KMS-11 (cell line): Measurements from ENCODE around the gene TBC1D10B.
"Not testable (repeated sequence)": the region's sequence is repeated elsewhere in the genome, so short reads cannot be mapped to it uniquely, and the experiment has no call there.

ENCODE experiments used
- H2AFZ ChIP-seq: fragments of 200-600 bp; sonication (generic); 2 replicates; pipeline ENCODE4 v1.6.1; 2016; ENCODE audit warnings: antibody characterized with exemption, mixed run types, low read depth
- H3K27ac ChIP-seq: fragments of 200-600 bp; sonication (generic); 2 replicates; pipeline ENCODE4 v1.6.1; 2016; ENCODE audit warnings: mild to moderate bottlenecking, mixed run types
- H3K27me3 ChIP-seq: fragments of 200-600 bp; sonication (generic); 2 replicates; pipeline ENCODE4 v1.6.1; 2017; ENCODE audit warnings: mild to moderate bottlenecking, low read depth, mixed run types, moderate library complexity; ENCODE audit not compliant: insufficient read depth
- H3K36me3 ChIP-seq: fragments of 200-600 bp; sonication (generic); 2 replicates; pipeline ENCODE4 v1.6.1; 2017; ENCODE audit warnings: mild to moderate bottlenecking, mixed run types; ENCODE audit not compliant: insufficient read depth
- H3K4me1 ChIP-seq: fragments of 200-600 bp; sonication (generic); 2 replicates; pipeline ENCODE4 v1.6.1; 2016; ENCODE audit warnings: mild to moderate bottlenecking, low read depth, mixed run types; ENCODE audit not compliant: poor library complexity, severe bottlenecking
- H3K4me2 ChIP-seq: fragments of 200-600 bp; sonication (generic); 2 replicates; pipeline ENCODE4 v1.7.0; 2016; ENCODE audit warnings: mild to moderate bottlenecking, mixed run types
- H3K4me3 ChIP-seq: fragments of 200-600 bp; sonication (generic); IDR thresholded peaks from 2 replicates; pipeline ENCODE4 v1.6.1; 2017; ENCODE audit warnings: low read depth, low read length, mixed read lengths; ENCODE audit not compliant: insufficient read depth
- H3K79me2 ChIP-seq: fragments of 200-600 bp; sonication (generic); 2 replicates; pipeline ENCODE4 v1.6.1; 2016; ENCODE audit warnings: low read depth, mixed run types; ENCODE audit not compliant: insufficient read depth
- H3K9ac ChIP-seq: fragments of 200-600 bp; sonication (generic); 2 replicates; pipeline ENCODE4 v1.6.1; 2016; ENCODE audit warnings: mild to moderate bottlenecking, mixed run types
- H4K20me1 ChIP-seq: fragments of 200-600 bp; sonication (generic); 2 replicates; pipeline ENCODE4 v1.6.1; 2016; ENCODE audit warnings: mild to moderate bottlenecking, mixed run types; ENCODE audit not compliant: insufficient read depth
- CTCF ChIP-seq: fragments of 200-600 bp; sonication (generic); conservative IDR thresholded peaks from 2 replicates; pipeline ENCODE4 v1.6.1; 2017; ENCODE audit warnings: low read depth, mild to moderate bottlenecking, antibody characterized with exemption, low read length, moderate library complexity, mixed read lengths

TBC1D10B gene

GRCh38 chr16:30349675-30350074, 20.6 kb downstream of the TBC1D10B start:
- no peak overlapping the region for H3K9ac ChIP-seq
- peak overlapping the region; percentile 90; the same call in 1 of the 2 replicates for H3K4me2 ChIP-seq
- no peaks in the 10 kb centered on the region for H4K20me1 ChIP-seq
- no peak overlapping the region for H3K4me3 ChIP-seq
- TF ChIP-seq CTCF = no peak
- peaks cover 47% of the 10 kb centered on the region for H3K4me1 ChIP-seq
- no peak overlapping the region for H2AFZ ChIP-seq
- H3K79me2 ChIP-seq = peaks cover 14% of the 10 kb centered on the region
- H3K27ac ChIP-seq = peak overlapping the region; percentile 73
- H3K36me3 ChIP-seq = no peaks in the 10 kb centered on the region
- no peaks in the 10 kb centered on the region for H3K27me3 ChIP-seq

GRCh38 chr16:30348929-30349328, 21.4 kb downstream of the TBC1D10B start:
- 0 out of 2 replicates have a peak overlapping the region, but pooled peaks have one; percentile 90 for H3K4me2 ChIP-seq
- H3K27ac ChIP-seq = peak overlapping the region; percentile 73
- H3K4me3 ChIP-seq = no peak overlapping the region
- no peak overlapping the region for H2AFZ ChIP-seq
- no peak for TF ChIP-seq CTCF
- peaks cover 7% of the 10 kb centered on the region; the same call in 1 of the 2 replicates for H3K79me2 ChIP-seq
- H3K36me3 ChIP-seq = no peaks in the 10 kb centered on the region
- no peaks in the 10 kb centered on the region for H4K20me1 ChIP-seq
- H3K9ac ChIP-seq = no peak overlapping the region
- peaks cover 51% of the 10 kb centered on the region for H3K4me1 ChIP-seq
- no peaks in the 10 kb centered on the region for H3K27me3 ChIP-seq

GRCh38 chr16:30348113-30348512, 22.2 kb downstream of the TBC1D10B start:
- no peak overlapping the region for H2AFZ ChIP-seq
- TF ChIP-seq CTCF = no peak
- H3K4me2 ChIP-seq = no peak overlapping the region
- no peak overlapping the region for H3K9ac ChIP-seq
- no peaks in the 10 kb centered on the region for H3K36me3 ChIP-seq
- no peaks in the 10 kb centered on the region for H4K20me1 ChIP-seq
- H3K27me3 ChIP-seq = no peaks in the 10 kb centered on the region
- H3K79me2 ChIP-seq = no peaks in the 10 kb centered on the region
- H3K27ac ChIP-seq = no peak overlapping the region
- H3K4me1 ChIP-seq = peaks cover 53% of the 10 kb centered on the region
- no peak overlapping the region for H3K4me3 ChIP-seq

- Histone ChIP-seq H3K27me3 (no peaks in the 10 kb centered on the region), H4K20me1 (no peaks in the 10 kb centered on the region), H3K36me3 (no peaks in the 10 kb centered on the region), H3K27ac (no peak overlapping the region), H3K4me2 (no peak overlapping the region), H3K79me2 (no peaks in the 10 kb centered on the region), H3K4me3 (no peak overlapping the region), H3K9ac (no peak overlapping the region), H3K4me1 (peaks cover 61% of the 10 kb centered on the region), H2AFZ (no peak overlapping the region)
- TF ChIP-seq CTCF = no peak
Measured at GRCh38 chr16:30346286-30346685, 24.0 kb downstream of the TBC1D10B start.

- not testable (repeated sequence) for H3K79me2 ChIP-seq, H3K27me3 ChIP-seq, H3K4me3 ChIP-seq, H4K20me1 ChIP-seq, H3K36me3 ChIP-seq
- H3K9ac ChIP-seq = peak overlapping the region; percentile 35; the same call in 1 of the 2 replicates
- H3K27ac ChIP-seq = peak overlapping the region; percentile 77
- peak overlapping the region; percentile 92 for H3K4me2 ChIP-seq
- peaks cover 34% of the 10 kb centered on the region for H3K4me1 ChIP-seq
- H2AFZ ChIP-seq = peak overlapping the region; percentile 56
Measured at GRCh38 chr16:30343491-30343820, 26.8 kb downstream of the TBC1D10B start.
